Fibroblast of skin of right quadriceps (primary cell): ENCODE measurements around the gene VSNL1.
A peak's percentile ranks its signal among the peaks of the same experiment; 100 is the strongest.

Experiments
- DNase-seq: peaks from one replicate; pipeline ENCODE4 v3.0.0-alpha.2; 2013

The VSNL1 gene

GRCh38 chr2:17540093-17540812 is at the start of gene VSNL1:
Gene VSNL1 (plus strand): TSS chr2:17540696. CDS start chr2:17592075, 51,379 bp downstream.
- peak; percentile 93 for DNase-seq

GRCh38 chr2:17495590-17495989 is 44.9 kb upstream of the VSNL1 start:
- no peak for DNase-seq

- no peak for DNase-seq
Observed at GRCh38 chr2:17497718-17498117, 42.8 kb upstream of the VSNL1 start.

GRCh38 chr2:17506736-17507616 is 33.5 kb upstream of the VSNL1 start:
- DNase-seq, result no peak

- DNase-seq, result no peak
Observed at GRCh38 chr2:17515652-17516051, 24.8 kb upstream of the VSNL1 start.

- no peak for DNase-seq
Observed at GRCh38 chr2:17517481-17518211, 22.9 kb upstream of the VSNL1 start.

- peak; percentile 87 for DNase-seq
Observed at GRCh38 chr2:17518212-17519154, 22.0 kb upstream of the VSNL1 start, which contains the start of gene RAD51AP2. Gene RAD51AP2 (minus strand): TSS chr2:17518440. CDS start chr2:17518415, 25 bp downstream.

- DNase-seq, result no peak
Observed at GRCh38 chr2:17519486-17519885, 21.0 kb upstream of the VSNL1 start.

- no peak for DNase-seq
Observed at GRCh38 chr2:17520761-17521160, 19.7 kb upstream of the VSNL1 start.

- DNase-seq, result no peak
Observed at GRCh38 chr2:17521621-17522020, 18.9 kb upstream of the VSNL1 start.

GRCh38 chr2:17522303-17522702 is 18.2 kb upstream of the VSNL1 start:
- no peak for DNase-seq

GRCh38 chr2:17529771-17530170 is 10.7 kb upstream of the VSNL1 start:
- DNase-seq, result no peak

- DNase-seq, result no peak
Observed at GRCh38 chr2:17533546-17533945, 7.0 kb upstream of the VSNL1 start.

GRCh38 chr2:17536416-17536815 is 4.1 kb upstream of the VSNL1 start:
- DNase-seq, result peak; percentile 17

- no peak for DNase-seq
Observed at GRCh38 chr2:17538022-17538843, 2.3 kb upstream of the VSNL1 start.

GRCh38 chr2:17538844-17539554 is 1.5 kb upstream of the VSNL1 start:
- peak; percentile 72 for DNase-seq

GRCh38 chr2:17539611-17540092 is 844 bp upstream of the VSNL1 start:
- peak; percentile 76 for DNase-seq

GRCh38 chr2:17540813-17541530 is 476 bp downstream of the VSNL1 start:
- no peak for DNase-seq

- no peak for DNase-seq
Observed at GRCh38 chr2:17541531-17541950, 1.0 kb downstream of the VSNL1 start.

GRCh38 chr2:17542471-17542870 is 2.0 kb downstream of the VSNL1 start:
- DNase-seq, result no peak
